ENCODE measurements around the gene OTOGL. TPM values are rescaled to one million over a fixed set of nuclear protein-coding genes. Genes with fewer than 3 reads are reported as not detected.

Gene OTOGL
- total RNA-seq, 4 donors from 2014 or later = 0.04 to 0.57 (median 0.23) TPM; not detected in 1

- no peaks in the 10 kb centered on the region for H3K9me3 ChIP-seq
- H3K4me3 ChIP-seq = no peak overlapping the region
- H3K36me3 ChIP-seq = no peaks in the 10 kb centered on the region
- H3K27me3 ChIP-seq = no peaks in the 10 kb centered on the region
- WGBS, 2 donors = 38 to 50% methylated on average over 2 of the region's 2 CpGs
- no peaks in the 10 kb centered on the region for H3K4me1 ChIP-seq
- no peak overlapping the region for H3K27ac ChIP-seq
- intact Hi-C loops (cut with DNase I) = no loop called here
- no peak for TF ChIP-seq CTCF (IDR thresholded peaks at IDR 0.05)
- TF ChIP-seq POLR2A (IDR thresholded peaks at IDR 0.05) = no peak
- DNase-seq = no peak
These were observed 71.6 kb downstream of the OTOGL start for GRCh38 chr12:80170915-80171314.

GRCh38 chr12:80173083-80173864 lies 73.9 kb downstream of the OTOGL start:
- Histone ChIP-seq H3K27me3 (no peaks in the 10 kb centered on the region), H3K9me3 (no peaks in the 10 kb centered on the region), H3K27ac (no peak overlapping the region), H3K4me3 (no peak overlapping the region), H3K36me3 (no peaks in the 10 kb centered on the region), H3K4me1 (no peaks in the 10 kb centered on the region)
- DNase-seq = no peak
- no peak for TF ChIP-seq CTCF (IDR thresholded peaks at IDR 0.05)
- no peak for TF ChIP-seq POLR2A (IDR thresholded peaks at IDR 0.05)
- WGBS, 2 donors = 89% methylated on average over 5 of the region's 5 CpGs
- intact Hi-C loops (cut with DNase I) = no loop called here

- Histone ChIP-seq H3K9me3 (no peaks in the 10 kb centered on the region), H3K4me3 (no peak overlapping the region), H3K4me1 (no peaks in the 10 kb centered on the region), H3K36me3 (no peaks in the 10 kb centered on the region), H3K27me3 (no peaks in the 10 kb centered on the region), H3K27ac (no peak overlapping the region)
- intact Hi-C loops (cut with DNase I) = no loop called here
- no peak for DNase-seq
- 56 to 61% methylated on average over 2 of the region's 2 CpGs for WGBS, 2 donors
- TF ChIP-seq CTCF (IDR thresholded peaks at IDR 0.05) (no peak), POLR2A (IDR thresholded peaks at IDR 0.05) (no peak)
These were observed 76.1 kb downstream of the OTOGL start for GRCh38 chr12:80175307-80175930.

GRCh38 chr12:80176706-80177105 lies 77.4 kb downstream of the OTOGL start:
- H3K4me1 ChIP-seq = no peaks in the 10 kb centered on the region
- no peak overlapping the region for H3K27ac ChIP-seq
- 68 to 79% methylated on average over 2 of the region's 2 CpGs for WGBS, 2 donors
- H3K4me3 ChIP-seq = no peak overlapping the region
- no peaks in the 10 kb centered on the region for H3K9me3 ChIP-seq
- no peaks in the 10 kb centered on the region for H3K36me3 ChIP-seq
- DNase-seq = no peak
- TF ChIP-seq CTCF (IDR thresholded peaks at IDR 0.05) = no peak
- TF ChIP-seq POLR2A (IDR thresholded peaks at IDR 0.05) = no peak
- H3K27me3 ChIP-seq = no peaks in the 10 kb centered on the region
- intact Hi-C loops (cut with DNase I) = no loop called here

- Histone ChIP-seq H3K36me3 (no peaks in the 10 kb centered on the region), H3K27ac (no peak overlapping the region), H3K4me3 (no peak overlapping the region), H3K9me3 (no peaks in the 10 kb centered on the region), H3K27me3 (no peaks in the 10 kb centered on the region), H3K4me1 (no peaks in the 10 kb centered on the region)
- TF ChIP-seq CTCF (IDR thresholded peaks at IDR 0.05) = no peak
- intact Hi-C loops (cut with DNase I) = no loop called here
- no peak for DNase-seq
- WGBS, 2 donors = 60 to 72% methylated on average over 3 of the region's 3 CpGs
These were observed 79.5 kb downstream of the OTOGL start for GRCh38 chr12:80178846-80179245.
